ENCODE measurements around the gene DAPK1.

GRCh38 chr9:87475463-87475862 is 22.2 kb upstream of the DAPK1 start:
- TF ChIP-seq POLR2A (IDR thresholded peaks at IDR 0.05) (no peak), CTCF (IDR thresholded peaks at IDR 0.05) (no peak), POLR2AphosphoS5 (IDR thresholded peaks at IDR 0.05) (no peak), EP300 (IDR thresholded peaks at IDR 0.05; ENCODE audit: low read depth) (no peak)

Data from transverse colon (tissue), 4 donors.